SH-SY5Y (cell line): ENCODE measurements around the gene TMEM164.

Source experiments
- GATA2 ChIP-seq: IDR thresholded peaks from 2 replicates; pipeline ENCODE4 v1.6.1; 2011; ENCODE audit warnings: mild to moderate bottlenecking, low read depth, low read length
- GATA3 ChIP-seq: IDR thresholded peaks from 2 replicates; pipeline ENCODE4 v1.6.1; 2011; ENCODE audit warnings: low read depth, mild to moderate bottlenecking, low read length, moderate library complexity

The TMEM164 gene

GRCh38 chrX:110000847-110001713 lies 1.8 kb upstream of the TMEM164 start:
- TF ChIP-seq GATA2 (no peak), GATA3 (no peak)

GRCh38 chrX:110001740-110002299 lies 1.1 kb upstream of the TMEM164 start:
- TF ChIP-seq GATA2 (no peak), GATA3 (no peak)

GRCh38 chrX:110003167-110004156 lies 548 bp downstream of the TMEM164 start:
- no peak for TF ChIP-seq GATA3
- no peak for TF ChIP-seq GATA2

- TF ChIP-seq GATA3 (no peak), GATA2 (no peak)
These were observed 1.3 kb downstream of the TMEM164 start for GRCh38 chrX:110004215-110004614.

- no peak for TF ChIP-seq GATA2
- no peak for TF ChIP-seq GATA3
These were observed 1.9 kb downstream of the TMEM164 start for GRCh38 chrX:110004731-110005369.

GRCh38 chrX:110006161-110006560 lies 3.2 kb downstream of the TMEM164 start:
- no peak for TF ChIP-seq GATA2
- TF ChIP-seq GATA3, result no peak

GRCh38 chrX:110006821-110007375 lies 4.0 kb downstream of the TMEM164 start:
- TF ChIP-seq GATA3 (no peak), GATA2 (no peak)

- TF ChIP-seq GATA2 (peak; percentile 57), GATA3 (no peak)
These were observed 5.2 kb downstream of the TMEM164 start for GRCh38 chrX:110008011-110008635.

GRCh38 chrX:110012818-110013485 lies 10.0 kb downstream of the TMEM164 start:
- TF ChIP-seq GATA2, result no peak
- no peak for TF ChIP-seq GATA3

GRCh38 chrX:110013968-110014367 lies 11.1 kb downstream of the TMEM164 start:
- TF ChIP-seq GATA3, result no peak
- no peak for TF ChIP-seq GATA2

- TF ChIP-seq GATA3, result no peak
- no peak for TF ChIP-seq GATA2
These were observed 12.1 kb downstream of the TMEM164 start for GRCh38 chrX:110015032-110015431.

GRCh38 chrX:110015915-110016314 lies 13.0 kb downstream of the TMEM164 start:
- no peak for TF ChIP-seq GATA2
